GM12865 (cell line): ENCODE data around the gene DIP2C.
A peak's percentile ranks its signal among the peaks of the same experiment; 100 is the strongest.

Source experiments
- DNase-seq: peaks from one replicate; pipeline ENCODE4 v3.0.0; 2010; ENCODE audit warnings: low read depth
- H3K4me3 ChIP-seq: 2 replicates; pipeline ENCODE4 v1.5.1; 2011; ENCODE audit warnings: mild to moderate bottlenecking, low read depth, low read length, control low read depth
- CTCF ChIP-seq: IDR thresholded peaks from 2 replicates; pipeline ENCODE4 v1.5.1; 2011; ENCODE audit warnings: low read length, control low read depth, low read depth, inconsistent platforms; ENCODE audit not compliant: insufficient read depth; ENCODE audit errors: missing control alignments

DIP2C gene

GRCh38 chr10:234708-235406 is 454.6 kb downstream of the DIP2C start:
- no peak for TF ChIP-seq CTCF
- no peak overlapping the region for H3K4me3 ChIP-seq
- no peak for DNase-seq

GRCh38 chr10:232878-233277 is 456.6 kb downstream of the DIP2C start:
- no peak for TF ChIP-seq CTCF
- H3K4me3 ChIP-seq = no peak overlapping the region
- no peak for DNase-seq

- DNase-seq = no peak
- no peak overlapping the region for H3K4me3 ChIP-seq
- no peak for TF ChIP-seq CTCF
Observed at GRCh38 chr10:232061-232460, 457.4 kb downstream of the DIP2C start.

GRCh38 chr10:230758-231157 is 458.7 kb downstream of the DIP2C start:
- TF ChIP-seq CTCF = peak; percentile 18
- no peak for DNase-seq
- no peak overlapping the region for H3K4me3 ChIP-seq

- DNase-seq = no peak
- H3K4me3 ChIP-seq = no peak overlapping the region
- TF ChIP-seq CTCF = no peak
Observed at GRCh38 chr10:228366-228765, 461.1 kb downstream of the DIP2C start.

GRCh38 chr10:227014-227413 is 462.5 kb downstream of the DIP2C start:
- TF ChIP-seq CTCF = no peak
- no peak for DNase-seq
- H3K4me3 ChIP-seq = no peak overlapping the region

- no peak overlapping the region for H3K4me3 ChIP-seq
- TF ChIP-seq CTCF = no peak
- DNase-seq = no peak
Observed at GRCh38 chr10:226018-226417, 463.4 kb downstream of the DIP2C start.
